GM12873 (cell line): Measurements from ENCODE around the gene LY6G6F.

ENCODE experiments used
- TF ChIP-seq, protein P1 (sequence below): IDR thresholded peaks from 2 replicates; pipeline ENCODE4 v1.5.1; 2012; ENCODE audit warnings: low read depth, mild to moderate bottlenecking, moderate library complexity, low read length, control low read depth; ENCODE audit not compliant: insufficient read depth; ENCODE audit errors: missing control alignments

The LY6G6F gene

DNA sequence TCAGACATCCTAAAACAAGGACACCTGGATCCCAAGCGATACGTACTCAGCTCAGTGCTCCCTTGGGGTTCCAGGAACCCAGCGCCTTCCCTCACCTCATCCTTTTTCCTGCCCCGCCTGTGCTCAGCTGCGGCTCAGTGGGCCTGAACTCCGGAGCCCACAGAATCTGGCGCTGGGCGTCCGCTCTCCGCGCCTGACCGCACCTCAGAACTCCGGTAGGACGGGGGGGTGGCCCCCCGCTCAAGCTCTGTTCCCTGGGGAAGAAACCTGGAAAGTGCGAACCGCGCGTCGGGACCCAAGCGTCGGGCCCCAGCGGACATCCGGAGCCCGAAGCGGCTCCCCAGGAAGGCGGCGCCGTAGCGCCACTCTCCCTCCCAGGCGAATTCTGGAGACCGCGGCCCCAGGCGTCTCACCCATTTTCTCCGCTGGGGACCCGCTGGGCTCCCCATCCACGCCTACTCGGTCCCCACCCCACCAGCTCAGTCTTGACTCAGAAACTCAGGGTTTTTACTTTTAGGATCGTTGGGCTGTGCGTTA lies 25.5 kb upstream of the LY6G6F start:
- TF ChIP-seq, protein P1, sequence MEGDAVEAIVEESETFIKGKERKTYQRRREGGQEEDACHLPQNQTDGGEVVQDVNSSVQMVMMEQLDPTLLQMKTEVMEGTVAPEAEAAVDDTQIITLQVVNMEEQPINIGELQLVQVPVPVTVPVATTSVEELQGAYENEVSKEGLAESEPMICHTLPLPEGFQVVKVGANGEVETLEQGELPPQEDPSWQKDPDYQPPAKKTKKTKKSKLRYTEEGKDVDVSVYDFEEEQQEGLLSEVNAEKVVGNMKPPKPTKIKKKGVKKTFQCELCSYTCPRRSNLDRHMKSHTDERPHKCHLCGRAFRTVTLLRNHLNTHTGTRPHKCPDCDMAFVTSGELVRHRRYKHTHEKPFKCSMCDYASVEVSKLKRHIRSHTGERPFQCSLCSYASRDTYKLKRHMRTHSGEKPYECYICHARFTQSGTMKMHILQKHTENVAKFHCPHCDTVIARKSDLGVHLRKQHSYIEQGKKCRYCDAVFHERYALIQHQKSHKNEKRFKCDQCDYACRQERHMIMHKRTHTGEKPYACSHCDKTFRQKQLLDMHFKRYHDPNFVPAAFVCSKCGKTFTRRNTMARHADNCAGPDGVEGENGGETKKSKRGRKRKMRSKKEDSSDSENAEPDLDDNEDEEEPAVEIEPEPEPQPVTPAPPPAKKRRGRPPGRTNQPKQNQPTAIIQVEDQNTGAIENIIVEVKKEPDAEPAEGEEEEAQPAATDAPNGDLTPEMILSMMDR = peak; percentile 26

DNA sequence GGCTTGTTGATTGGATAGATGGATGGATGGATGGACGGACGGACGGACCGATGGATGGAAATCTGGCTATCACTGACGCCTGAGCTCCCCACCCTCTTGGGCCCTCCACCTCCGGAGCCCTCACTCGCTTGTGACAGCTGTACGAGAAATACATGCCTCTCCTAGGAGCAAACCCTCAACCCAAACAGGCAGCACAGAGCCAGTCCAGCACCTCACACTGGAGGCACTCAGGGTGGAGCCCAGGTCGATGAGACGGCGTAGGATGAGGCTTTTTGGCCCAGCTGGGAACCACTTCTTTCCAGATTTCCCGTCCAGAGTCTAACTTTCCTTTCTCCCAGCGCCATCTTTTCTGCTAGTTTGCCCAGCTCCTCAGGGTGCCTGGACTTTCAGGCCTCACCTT lies 23.1 kb upstream of the LY6G6F start:
- TF ChIP-seq, protein P1 = no peak

DNA sequence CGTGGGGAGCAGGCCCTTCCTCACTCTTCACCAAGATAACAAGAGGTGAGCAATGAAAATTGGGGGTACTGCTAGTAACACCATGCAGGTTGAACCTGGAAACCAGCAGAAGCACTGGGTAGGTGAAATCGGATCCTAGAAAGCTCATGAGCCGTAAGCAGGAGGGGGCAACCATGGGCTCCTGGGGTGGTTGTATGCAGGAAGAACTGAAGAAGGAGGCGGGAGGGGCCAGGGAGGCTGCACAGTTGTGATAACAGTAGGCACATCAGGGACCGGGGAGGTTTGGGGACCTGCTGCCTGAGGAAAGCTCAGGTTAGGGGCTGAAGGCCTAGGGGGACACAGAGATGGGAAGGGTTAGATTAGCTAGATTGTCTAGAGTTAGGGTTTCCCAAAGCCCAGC lies 20.2 kb upstream of the LY6G6F start:
- TF ChIP-seq, protein P1 = no peak

DNA sequence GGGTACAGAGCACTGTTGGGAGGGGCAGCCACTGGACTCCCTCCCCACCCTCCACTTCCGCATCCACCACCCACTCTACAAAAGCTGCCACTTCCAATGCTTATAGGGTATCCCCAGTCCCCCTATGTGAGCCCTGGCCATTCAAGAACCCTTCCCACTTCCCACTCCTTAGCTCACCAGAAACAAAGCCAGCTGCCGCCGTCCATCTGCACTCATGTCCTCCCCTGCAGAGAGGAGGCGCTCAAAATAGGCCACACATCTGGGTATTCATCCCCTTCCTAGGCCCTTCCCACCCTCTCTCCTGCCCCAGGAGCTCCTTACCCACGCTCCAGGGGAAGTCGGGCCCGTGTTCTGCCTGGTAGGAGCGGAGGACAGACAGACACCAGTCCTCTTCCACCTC lies 19.3 kb upstream of the LY6G6F start:
- TF ChIP-seq, protein P1 = no peak

DNA sequence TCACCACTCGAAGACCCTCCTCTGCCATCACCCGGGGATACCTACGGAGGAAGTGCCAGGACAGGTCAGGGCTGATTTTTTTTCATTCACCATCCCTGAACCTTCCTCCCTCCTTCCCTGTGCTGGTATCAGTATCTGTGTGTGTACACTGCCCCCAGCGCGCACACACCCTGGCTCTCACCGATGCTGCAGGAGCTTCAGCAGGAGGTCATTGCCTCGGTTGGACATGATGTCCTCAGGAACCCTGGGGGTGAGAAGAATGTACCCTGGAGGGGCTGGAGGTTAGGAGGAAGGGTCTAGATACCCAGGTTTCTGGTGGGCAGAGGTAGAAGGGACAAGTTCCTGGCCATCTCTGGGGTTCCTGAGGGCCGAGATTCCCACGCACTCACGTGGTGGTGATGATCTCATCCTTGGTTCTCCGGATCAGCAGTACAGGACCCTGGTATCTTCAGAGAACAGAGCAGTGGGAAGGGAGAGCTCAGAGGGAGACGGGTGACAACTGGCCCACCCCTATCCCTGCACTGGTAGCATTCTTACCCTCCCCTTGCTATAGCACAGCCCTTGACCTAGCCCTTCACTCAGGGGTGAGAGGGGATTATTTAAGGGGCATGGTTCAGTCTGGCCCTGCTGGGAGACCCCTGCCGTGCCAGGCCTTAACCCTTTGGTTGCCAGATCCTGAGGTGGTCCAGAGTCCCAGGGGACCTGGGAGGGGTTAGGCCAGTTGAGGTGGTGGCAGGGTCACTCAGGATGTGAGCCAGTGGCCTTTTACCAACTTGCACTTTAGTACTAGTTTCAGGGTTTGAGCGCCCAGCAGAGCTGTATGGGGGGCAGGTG lies 18.6 kb upstream of the LY6G6F start:
- TF ChIP-seq, protein P1 = no peak

DNA sequence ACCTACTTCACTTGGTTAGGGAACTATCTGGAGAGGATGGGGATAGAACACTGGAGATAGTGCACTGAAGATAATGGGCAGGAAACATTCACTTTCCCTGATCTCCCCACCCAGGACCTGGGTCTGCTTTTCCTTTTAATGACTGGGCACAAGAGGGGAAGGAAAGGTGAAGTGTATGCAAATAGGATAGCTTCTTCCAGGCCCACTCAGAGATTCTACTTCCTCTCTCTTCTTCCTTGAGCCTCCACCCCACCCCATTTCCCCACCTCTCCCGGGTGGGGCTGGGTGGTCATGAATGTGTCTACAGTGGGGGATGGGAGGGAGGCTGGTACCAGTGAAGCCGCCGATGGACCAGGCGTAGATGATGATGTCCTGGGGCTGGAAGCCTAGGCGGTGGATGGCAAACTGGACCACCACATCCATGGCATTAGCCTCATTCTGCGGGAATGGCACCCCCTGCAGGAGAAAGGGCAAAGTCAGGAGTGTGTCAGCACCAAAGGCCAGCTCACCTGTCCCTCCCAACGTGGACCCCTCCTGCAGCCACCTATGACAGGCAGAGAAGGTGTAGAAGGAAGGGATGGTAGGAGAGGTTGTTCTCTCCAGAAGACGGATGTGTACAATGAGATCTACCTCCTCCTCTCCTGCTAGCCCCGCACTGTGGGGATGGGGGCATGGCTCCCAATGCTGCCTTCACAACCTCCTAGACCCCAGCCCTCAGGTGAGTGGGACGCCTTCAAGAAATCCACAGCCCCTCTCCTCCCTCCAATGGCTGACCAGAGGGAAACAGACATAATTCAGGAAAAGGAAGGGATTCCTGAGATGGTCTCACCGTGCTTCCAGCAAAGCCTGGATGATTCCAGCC lies 17.2 kb upstream of the LY6G6F start:
- TF ChIP-seq, protein P1 = peak; percentile 58
